Astrocyte of the cerebellum (primary cell): Measurements from ENCODE around the gene SPTSSB.
A peak's percentile ranks its signal among the peaks of the same experiment; 100 is the strongest.

ENCODE experiments used
- DNase-seq: peaks from one replicate; pipeline ENCODE4 v3.0.0-alpha.2; 2011; ENCODE audit warnings: low read depth
- H3K4me3 ChIP-seq: 2 replicates; pipeline ENCODE4 v1.5.1; 2011; ENCODE audit warnings: mild to moderate bottlenecking, low read depth, low read length, moderate library complexity
- CTCF ChIP-seq: IDR thresholded peaks from 2 replicates; pipeline ENCODE4 v1.5.1; 2012; ENCODE audit warnings: low read length, low read depth, moderate library complexity, mild to moderate bottlenecking; ENCODE audit errors: missing control alignments
- in situ Hi-C: cut with HindIII; loops from 2 replicates; pipeline ENCODE4 v1.10.0; 2017; ENCODE audit warnings: low sequenced_read_pairs

SPTSSB gene

GRCh38 chr3:161305095-161305991 is 66.0 kb downstream of the SPTSSB start:
- no peak overlapping the region for H3K4me3 ChIP-seq
- in situ Hi-C loops: no loop called here
- no peak for DNase-seq
- TF ChIP-seq CTCF: peak; percentile 85

GRCh38 chr3:161296814-161297213 is 74.5 kb downstream of the SPTSSB start:
- DNase-seq: no peak
- no peak for TF ChIP-seq CTCF
- in situ Hi-C loops: no loop called here
- H3K4me3 ChIP-seq: no peak overlapping the region

DNA sequence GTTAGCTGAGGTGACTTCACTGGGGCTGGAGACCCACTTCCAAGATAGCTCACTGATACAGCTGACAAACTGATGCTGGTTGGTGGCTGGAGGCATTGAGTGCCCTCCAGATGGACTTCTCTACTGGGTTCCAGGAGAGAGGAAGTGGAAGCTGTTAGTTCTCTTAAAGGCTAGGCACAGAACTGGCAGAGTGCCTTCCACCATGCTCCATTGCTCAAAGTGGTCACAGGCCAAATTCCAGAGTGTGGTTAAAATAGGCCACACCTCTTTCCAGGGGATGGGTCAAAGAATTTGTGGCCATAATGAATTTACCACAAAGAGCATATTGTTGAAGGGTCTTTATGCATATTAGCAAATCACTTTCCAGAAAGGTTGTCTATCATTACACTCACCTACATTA is 76.0 kb downstream of the SPTSSB start:
- DNase-seq: peak; percentile 76
- TF ChIP-seq CTCF: no peak
- in situ Hi-C loops: no loop called here
- no peak overlapping the region for H3K4me3 ChIP-seq
